Renal pelvis (tissue), 4 donors: Measurements from ENCODE around the gene MRGPRF. TPM values are rescaled to one million over a fixed set of nuclear protein-coding genes. Genes with fewer than 3 reads are reported as not detected.

Experiments used
- DNase-seq: peaks from one replicate; pipeline ENCODE4 v3.0.0-alpha.2; 2013
- polyA plus RNA-seq, 3 donors: library from polyadenylated mRNA; unstranded; fragments of 120-200 nt; gene quantifications; one replicate each; pipeline ENCODE4 v1.2.1, GENCODE V29; 2013; ENCODE audit not compliant: insufficient read length in 3 of 3

The MRGPRF gene
- polyA plus RNA-seq, 3 donors, result 26.5 to 28.6 (median 28.3) TPM

GRCh38 chr11:69033431-69033830 lies 20.4 kb upstream of the MRGPRF start:
- DNase-seq, result no peak

- DNase-seq, result no peak
These were observed 19.8 kb upstream of the MRGPRF start for GRCh38 chr11:69032833-69033232.

- no peak for DNase-seq
These were observed 17.3 kb upstream of the MRGPRF start for GRCh38 chr11:69030301-69030700.

- no peak for DNase-seq
These were observed 14.8 kb upstream of the MRGPRF start for GRCh38 chr11:69027704-69028372.

- DNase-seq, result no peak
These were observed 11.5 kb upstream of the MRGPRF start for GRCh38 chr11:69024509-69024908.

GRCh38 chr11:69022260-69022659 lies 9.2 kb upstream of the MRGPRF start:
- no peak for DNase-seq

- DNase-seq, result no peak
These were observed 5.9 kb upstream of the MRGPRF start for GRCh38 chr11:69018924-69019323.

- DNase-seq, result no peak
These were observed 4.9 kb upstream of the MRGPRF start for GRCh38 chr11:69017951-69018350.

- DNase-seq, result no peak
These were observed 2.0 kb upstream of the MRGPRF start for GRCh38 chr11:69014898-69015549.

GRCh38 chr11:69014084-69014851 lies 1.2 kb upstream of the MRGPRF start:
- DNase-seq, result peak; percentile 76

GRCh38 chr11:69012092-69013008 lies 696 bp downstream of the MRGPRF start:
- DNase-seq, result no peak

- DNase-seq, result no peak
These were observed 1.4 kb downstream of the MRGPRF start for GRCh38 chr11:69011624-69012091.

- DNase-seq, result peak; percentile 80
These were observed 2.0 kb downstream of the MRGPRF start for GRCh38 chr11:69010964-69011623.

GRCh38 chr11:69010361-69010891 lies 2.6 kb downstream of the MRGPRF start:
- no peak for DNase-seq

- DNase-seq, result no peak
These were observed 3.4 kb downstream of the MRGPRF start for GRCh38 chr11:69009441-69010211.

- no peak for DNase-seq
These were observed 4.2 kb downstream of the MRGPRF start for GRCh38 chr11:69008737-69009440.

GRCh38 chr11:69007975-69008381 lies 5.1 kb downstream of the MRGPRF start:
- no peak for DNase-seq

GRCh38 chr11:69006816-69007215 lies 6.2 kb downstream of the MRGPRF start:
- no peak for DNase-seq

- DNase-seq, result no peak
These were observed 7.2 kb downstream of the MRGPRF start for GRCh38 chr11:69005631-69006368.
